Epithelial cell of esophagus (primary cell): Measurements from ENCODE around the gene JARID2.

Source experiments
- DNase-seq: peaks from one replicate; pipeline ENCODE4 v3.0.0; 2010; ENCODE audit warnings: low read depth
- H3K4me3 ChIP-seq: 2 replicates; pipeline ENCODE4 v1.5.1; 2011; ENCODE audit warnings: mild to moderate bottlenecking, low read length, control low read depth
- CTCF ChIP-seq: IDR thresholded peaks from 2 replicates; pipeline ENCODE4 v1.5.1; 2011; ENCODE audit warnings: low read depth, mild to moderate bottlenecking, low read length, control low read depth, inconsistent platforms; ENCODE audit not compliant: insufficient read depth; ENCODE audit errors: missing control alignments

Gene JARID2

GRCh38 chr6:15349379-15349778, 103.5 kb downstream of the JARID2 start:
- H3K4me3 ChIP-seq: no peak overlapping the region
- DNase-seq: no peak
- no peak for TF ChIP-seq CTCF

GRCh38 chr6:15350386-15351083, 104.7 kb downstream of the JARID2 start:
- no peak for TF ChIP-seq CTCF
- DNase-seq: peak; percentile 39
- no peak overlapping the region for H3K4me3 ChIP-seq

GRCh38 chr6:15351631-15352030, 105.8 kb downstream of the JARID2 start:
- peak; percentile 9 for TF ChIP-seq CTCF
- H3K4me3 ChIP-seq: no peak overlapping the region
- peak; percentile 75 for DNase-seq

GRCh38 chr6:15352220-15352619, 106.4 kb downstream of the JARID2 start:
- TF ChIP-seq CTCF: no peak
- DNase-seq: no peak
- H3K4me3 ChIP-seq: no peak overlapping the region

GRCh38 chr6:15352845-15353244, 107.0 kb downstream of the JARID2 start:
- H3K4me3 ChIP-seq: no peak overlapping the region
- TF ChIP-seq CTCF: no peak
- DNase-seq: peak; percentile 68

GRCh38 chr6:15355683-15356099, 109.8 kb downstream of the JARID2 start:
- H3K4me3 ChIP-seq: no peak overlapping the region
- DNase-seq: no peak
- no peak for TF ChIP-seq CTCF

GRCh38 chr6:15356179-15356578, 110.3 kb downstream of the JARID2 start:
- TF ChIP-seq CTCF: no peak
- no peak overlapping the region for H3K4me3 ChIP-seq
- DNase-seq: no peak
